ENCODE results near the gene ALOX5.

ALOX5 gene

DNA sequence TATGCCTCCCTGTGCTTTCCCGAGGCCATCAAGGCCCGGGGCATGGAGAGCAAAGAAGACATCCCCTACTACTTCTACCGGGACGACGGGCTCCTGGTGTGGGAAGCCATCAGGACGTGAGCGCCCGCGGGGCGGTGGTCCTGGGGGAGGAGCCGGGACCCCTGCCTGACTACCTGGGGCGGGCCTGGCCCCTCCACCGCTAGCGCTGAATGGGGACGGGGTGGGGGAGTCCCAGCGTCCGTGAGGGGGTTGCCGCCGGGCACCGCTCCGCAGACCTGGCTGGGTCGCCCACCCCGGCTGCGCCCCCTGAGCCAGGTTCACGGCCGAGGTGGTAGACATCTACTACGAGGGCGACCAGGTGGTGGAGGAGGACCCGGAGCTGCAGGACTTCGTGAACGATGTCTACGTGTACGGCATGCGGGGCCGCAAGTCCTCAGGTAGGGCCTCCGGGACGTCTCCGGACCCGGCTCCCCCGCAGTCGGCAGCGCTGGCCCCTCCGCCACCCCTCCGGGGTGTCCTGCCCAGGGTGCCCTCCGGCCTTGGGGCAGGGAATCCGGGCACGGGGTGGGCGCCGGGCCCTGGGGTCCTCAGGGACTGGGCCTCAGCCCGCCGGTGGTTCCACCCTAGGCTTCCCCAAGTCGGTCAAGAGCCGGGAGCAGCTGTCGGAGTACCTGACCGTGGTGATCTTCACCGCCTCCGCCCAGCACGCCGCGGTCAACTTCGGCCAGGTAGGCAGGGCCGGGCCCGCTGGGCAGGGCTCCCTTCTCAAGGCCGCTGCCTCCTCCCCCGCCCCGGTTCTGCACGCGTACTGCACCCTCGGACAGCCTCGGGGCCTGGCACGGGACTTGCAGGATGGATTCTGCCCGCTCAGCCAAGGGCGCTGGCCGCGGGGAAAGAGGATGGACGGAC is 69.3 kb downstream of the ALOX5 start:
- no peak for DNase-seq (ENCODE audit: low read depth)

DNA sequence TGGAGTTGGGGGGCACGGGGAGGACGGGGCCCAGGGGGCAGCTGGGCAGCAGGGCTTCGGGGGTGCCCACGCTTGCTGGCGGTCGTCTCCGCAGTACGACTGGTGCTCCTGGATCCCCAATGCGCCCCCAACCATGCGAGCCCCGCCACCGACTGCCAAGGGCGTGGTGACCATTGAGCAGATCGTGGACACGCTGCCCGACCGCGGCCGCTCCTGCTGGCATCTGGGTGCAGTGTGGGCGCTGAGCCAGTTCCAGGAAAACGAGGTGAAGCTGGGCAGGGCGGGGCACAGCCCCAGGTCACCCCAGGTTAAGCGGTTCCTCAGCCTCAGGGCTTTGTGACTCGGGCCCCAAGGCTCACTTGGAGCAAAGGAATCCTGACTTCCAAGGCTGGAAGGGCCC is 70.0 kb downstream of the ALOX5 start:
- DNase-seq (ENCODE audit: low read depth), result no peak

DNA sequence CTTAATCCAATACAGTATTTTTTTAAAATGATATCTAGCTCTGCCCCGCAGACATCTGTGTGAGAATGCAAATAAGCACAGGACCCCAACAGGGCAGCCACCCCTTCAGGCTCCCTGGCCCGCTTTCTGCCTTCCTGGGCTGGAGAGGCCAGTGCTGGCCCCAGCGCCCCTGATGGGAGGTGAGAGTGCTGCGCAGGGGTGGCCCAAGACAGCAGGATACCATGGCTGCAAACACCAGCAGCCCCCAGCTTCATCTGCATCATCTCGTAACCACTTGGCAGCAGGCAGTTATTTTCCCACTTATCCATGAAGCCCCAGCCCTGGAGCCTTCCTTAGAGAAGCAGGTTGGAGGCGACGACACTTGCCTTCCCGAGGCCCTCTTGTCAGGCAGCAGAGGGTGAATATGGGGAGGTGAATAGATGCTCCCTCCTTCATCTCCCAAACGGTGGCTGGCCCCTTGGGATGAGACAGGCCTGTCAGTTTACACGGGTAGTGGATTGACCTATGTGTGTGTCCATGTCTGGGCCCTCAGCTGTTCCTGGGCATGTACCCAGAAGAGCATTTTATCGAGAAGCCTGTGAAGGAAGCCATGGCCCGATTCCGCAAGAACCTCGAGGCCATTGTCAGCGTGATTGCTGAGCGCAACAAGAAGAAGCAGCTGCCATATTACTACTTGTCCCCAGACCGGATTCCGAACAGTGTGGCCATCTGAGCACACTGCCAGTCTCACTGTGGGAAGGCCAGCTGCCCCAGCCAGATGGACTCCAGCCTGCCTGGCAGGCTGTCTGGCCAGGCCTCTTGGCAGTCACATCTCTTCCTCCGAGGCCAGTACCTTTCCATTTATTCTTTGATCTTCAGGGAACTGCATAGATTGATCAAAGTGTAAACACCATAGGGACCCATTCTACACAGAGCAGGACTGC is 71.2 kb downstream of the ALOX5 start:
- no peak for DNase-seq (ENCODE audit: low read depth)

DNA sequence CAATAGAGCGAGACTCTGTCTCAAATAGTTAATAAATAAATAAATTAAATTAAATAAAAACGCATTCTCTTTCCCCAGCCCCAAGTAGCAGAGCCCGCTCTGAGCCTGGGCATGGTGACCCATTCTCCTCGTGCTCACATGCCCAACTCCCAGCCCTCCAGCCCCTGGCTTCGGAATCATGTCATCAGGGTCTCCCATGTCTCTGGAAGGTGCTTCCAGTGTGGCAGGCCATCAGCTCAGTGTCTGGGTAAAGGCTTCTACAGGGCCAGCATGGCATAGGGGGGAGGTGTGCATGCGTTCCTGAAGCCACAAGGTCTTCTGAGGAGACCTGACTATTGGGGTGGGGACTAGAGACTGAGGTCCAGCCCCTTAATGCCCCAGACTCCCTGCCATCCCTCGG is 72.8 kb downstream of the ALOX5 start:
- no peak for DNase-seq (ENCODE audit: low read depth)

DNA sequence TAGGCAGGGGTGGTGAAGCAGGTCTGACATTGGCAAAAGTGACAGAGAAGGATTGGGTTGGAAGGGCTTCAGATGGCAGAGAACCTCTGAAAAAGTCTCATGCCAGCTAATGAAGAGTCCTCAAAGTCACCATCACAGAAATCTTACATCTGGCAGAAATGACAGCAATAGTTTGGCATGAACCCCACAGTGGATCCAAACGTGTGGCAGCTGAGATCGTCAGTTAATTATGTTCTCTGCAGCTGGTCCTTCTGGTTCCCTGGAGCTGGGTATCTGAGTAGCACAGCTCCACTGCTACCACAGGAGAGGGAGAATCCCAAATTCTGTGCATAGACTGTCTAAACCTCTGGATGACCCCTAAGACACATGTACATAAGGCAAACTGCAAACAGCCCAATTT is 73.4 kb downstream of the ALOX5 start:
- DNase-seq (ENCODE audit: low read depth), result no peak

DNA sequence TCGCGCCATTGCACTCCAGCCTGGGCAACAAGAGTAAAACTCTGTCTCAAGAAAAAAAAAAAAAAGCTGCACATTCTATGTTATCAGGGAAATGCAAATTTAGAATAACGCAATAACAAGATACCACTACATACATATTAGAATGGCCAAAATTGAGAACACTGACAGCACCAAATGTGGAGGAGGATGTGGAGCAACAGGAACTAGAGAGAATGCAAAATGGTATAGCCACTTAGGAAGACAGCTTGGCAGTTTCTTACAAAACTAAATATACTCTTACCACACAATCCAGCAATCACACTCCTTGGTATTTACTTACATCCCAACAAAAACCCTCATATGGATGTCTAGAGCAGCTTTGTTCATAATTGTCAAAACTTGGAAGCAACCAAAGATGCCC is 76.8 kb downstream of the ALOX5 start:
- no peak for DNase-seq (ENCODE audit: low read depth)

DNA sequence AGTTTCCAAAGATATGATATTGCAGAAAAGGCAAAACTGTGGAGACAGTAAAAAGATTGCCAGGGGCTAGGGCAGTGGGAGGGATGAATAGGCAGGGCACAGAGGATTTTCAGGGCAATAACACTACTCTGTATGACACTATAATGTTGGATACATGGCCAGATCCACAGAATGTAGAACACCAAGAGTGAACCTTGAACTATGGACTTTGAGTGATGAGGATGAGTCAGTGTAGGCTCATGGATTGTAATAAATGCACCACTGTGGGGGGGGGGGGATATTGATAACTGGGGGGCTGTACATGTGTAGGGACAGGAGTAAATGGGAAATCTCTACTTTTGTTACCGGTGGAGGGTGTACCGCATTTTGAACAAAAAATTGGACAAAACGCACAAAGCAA is 77.4 kb downstream of the ALOX5 start:
- no peak for DNase-seq (ENCODE audit: low read depth)

DNA sequence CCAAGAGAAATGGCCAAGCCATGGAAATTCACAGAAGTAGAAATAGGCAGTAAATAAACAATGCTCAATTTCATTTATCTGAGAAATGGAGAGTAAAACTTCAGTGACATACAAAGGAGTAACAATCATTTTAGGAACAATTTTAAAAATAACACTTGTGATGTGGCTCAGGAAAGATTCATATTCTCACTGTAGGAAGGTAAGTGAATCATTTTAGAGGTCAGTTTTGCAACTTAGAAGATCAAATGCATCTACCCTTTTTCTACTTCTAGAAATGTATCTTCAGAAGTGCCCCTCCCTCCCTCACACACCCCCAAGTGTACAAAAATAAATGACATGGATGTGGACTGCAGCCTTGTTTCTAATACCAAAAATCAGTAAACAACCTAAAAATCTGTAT is 78.3 kb downstream of the ALOX5 start:
- DNase-seq (ENCODE audit: low read depth), result no peak

DNA sequence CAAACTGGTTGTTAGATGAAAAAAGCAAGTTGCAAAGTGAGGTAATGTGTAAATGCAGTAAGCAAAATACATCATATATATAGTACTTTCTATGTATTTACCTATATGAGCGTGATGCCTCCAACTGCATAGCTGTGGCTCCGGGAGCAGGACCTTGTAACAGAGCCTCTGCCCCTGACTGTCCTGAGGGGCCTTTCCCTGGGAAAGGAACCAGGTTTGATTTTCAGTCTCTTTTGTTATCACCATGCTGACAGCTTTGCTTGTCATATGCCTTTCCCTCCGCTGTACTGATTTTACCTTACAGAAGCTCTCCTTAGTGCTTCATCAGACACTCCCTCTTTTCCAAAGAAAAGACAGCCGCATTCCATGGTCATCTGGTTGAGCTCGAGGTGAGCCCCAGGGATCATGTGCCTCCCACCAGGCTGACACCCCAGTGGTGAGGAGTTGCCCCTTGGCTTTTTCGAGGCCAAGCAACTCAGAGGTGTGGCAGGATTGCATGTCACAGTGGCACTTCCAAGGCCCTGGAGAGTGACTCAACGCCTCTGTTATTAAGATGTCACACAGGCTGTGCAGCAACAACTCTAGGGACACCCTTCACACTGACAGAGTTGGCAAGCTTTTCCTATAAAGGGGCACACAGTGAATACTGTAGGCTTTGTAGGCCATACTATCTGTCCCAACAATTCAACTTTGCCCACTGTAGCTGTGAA is 78.9 kb downstream of the ALOX5 start:
- no peak for DNase-seq (ENCODE audit: low read depth)

DNA sequence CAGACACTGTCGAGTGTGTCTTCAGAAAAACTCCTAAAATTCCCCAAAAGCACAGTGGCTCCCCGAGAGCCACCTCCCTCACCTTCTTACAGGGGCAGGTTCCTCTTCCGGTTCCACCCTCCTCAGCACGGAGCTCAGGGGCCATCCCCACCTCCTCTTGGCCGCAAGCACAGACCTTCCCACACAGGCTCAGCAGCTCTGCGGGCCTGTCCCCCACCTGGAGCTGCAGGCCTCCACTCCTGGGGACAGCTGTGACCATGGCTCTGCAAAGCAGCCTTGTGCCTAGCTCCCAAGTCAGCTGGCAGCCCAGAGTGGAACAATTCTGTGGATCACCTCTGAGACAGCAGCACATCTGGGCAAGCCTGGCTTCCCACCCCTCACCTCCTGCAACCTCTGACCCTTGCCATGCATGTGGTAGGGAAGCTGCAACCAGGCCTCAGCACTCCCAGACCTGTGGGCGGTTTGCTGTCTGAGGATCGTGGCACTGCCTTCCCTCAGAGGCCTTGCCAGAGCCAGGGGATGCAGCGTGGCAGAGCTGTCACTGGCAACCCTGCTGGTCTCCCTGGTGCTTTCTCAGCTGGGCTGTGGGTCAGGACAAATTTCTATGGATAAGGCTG is 79.7 kb downstream of the ALOX5 start:
- DNase-seq (ENCODE audit: low read depth), result no peak

DNA sequence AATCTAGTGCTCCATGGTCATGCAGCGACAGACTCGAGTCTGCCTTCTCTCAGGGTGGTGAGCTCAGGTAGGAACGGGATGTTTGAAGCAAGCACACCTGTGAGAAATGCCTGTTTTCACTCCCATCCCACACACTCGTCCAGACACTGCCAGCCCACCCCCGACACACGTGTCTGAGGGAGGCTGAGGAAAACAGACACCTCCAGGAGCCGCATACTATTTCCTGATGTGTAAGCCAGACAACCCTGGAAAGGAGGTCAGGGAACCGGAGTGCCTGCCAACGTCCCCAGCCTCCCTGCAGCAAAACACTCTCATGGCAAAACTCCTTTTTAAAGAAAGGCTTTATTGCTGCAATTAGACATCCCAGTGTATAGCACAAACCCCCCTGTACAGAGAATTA is 80.2 kb downstream of the ALOX5 start:
- no peak for DNase-seq (ENCODE audit: low read depth)

DNA sequence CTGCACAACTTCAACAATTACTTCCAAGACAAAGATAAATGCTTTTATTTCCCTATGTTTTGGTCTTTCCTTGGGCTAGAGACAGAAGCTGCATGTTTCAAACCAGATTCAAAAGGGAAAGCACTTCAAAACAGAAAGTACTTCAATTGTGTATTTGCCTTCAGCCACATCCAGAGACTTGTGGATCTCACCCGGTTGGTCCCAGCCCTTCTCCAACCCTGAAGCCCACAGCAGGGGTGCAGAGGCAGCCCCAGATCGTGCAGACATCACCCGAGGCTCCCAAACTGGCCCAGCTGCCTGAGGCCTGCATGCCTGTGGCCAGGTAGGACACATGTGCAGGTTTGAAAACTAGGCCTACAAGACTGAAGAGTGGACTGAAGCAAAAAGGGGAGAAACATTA is 80.8 kb downstream of the ALOX5 start:
- no peak for DNase-seq (ENCODE audit: low read depth)

DNA sequence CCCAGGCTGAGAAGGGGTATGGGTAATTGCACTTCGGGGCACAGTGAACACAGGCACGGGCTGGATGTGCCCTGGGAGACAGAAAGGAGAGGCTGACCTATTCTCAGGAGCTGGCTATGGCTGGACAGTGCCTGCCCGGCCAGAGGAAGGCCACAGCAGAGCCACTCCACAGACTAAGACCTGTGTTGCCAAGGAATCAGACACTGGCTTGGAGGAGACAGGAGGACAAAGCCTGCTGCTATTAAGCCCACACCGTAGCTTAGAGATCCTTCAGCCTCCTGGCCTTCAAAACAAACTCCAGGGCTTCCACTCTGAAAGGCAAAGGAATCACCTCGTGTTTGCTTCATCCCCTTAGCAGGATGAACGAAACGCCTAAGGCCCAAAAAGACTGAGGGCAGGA is 82.2 kb downstream of the ALOX5 start:
- DNase-seq (ENCODE audit: low read depth), result no peak

DNA sequence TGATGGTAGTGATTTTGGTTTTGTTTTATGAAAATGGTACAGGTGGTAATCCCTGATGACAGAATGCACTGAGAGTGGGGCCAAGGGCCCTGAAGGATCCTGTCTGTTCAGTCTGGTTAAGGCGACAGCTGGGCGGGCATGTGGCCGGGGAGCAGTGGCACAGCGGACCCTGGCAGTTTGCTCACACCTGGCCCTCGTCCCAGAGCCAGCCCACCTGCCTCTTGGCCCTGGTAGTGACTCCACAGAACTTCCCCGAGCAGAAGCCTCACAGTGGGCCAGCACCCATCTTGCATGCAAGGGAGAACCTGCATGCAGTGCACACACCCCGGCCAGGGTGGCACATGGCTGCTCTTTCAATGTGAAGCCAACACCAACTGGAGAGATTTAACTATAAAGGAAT is 82.8 kb downstream of the ALOX5 start:
- no peak for DNase-seq (ENCODE audit: low read depth)

DNA sequence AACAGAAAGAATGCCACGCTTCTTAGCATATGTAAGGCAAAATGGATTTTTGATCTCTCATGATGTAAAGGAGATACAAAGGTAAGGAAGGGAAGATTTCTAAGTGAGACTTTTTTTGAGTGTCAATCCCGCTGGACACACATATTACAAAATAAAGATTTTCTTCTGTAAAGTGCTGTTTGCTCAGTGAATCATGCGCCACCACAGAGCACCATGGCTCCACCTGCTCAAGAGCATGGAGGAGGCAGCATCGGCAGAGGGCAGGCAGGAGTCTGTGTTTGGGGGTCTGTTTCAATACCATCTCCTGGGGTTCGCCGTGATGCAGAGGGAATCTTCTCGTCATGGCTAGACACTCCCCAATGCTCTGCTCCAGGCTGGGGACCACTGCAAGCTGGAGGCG is 83.5 kb downstream of the ALOX5 start:
- DNase-seq (ENCODE audit: low read depth), result no peak

DNA sequence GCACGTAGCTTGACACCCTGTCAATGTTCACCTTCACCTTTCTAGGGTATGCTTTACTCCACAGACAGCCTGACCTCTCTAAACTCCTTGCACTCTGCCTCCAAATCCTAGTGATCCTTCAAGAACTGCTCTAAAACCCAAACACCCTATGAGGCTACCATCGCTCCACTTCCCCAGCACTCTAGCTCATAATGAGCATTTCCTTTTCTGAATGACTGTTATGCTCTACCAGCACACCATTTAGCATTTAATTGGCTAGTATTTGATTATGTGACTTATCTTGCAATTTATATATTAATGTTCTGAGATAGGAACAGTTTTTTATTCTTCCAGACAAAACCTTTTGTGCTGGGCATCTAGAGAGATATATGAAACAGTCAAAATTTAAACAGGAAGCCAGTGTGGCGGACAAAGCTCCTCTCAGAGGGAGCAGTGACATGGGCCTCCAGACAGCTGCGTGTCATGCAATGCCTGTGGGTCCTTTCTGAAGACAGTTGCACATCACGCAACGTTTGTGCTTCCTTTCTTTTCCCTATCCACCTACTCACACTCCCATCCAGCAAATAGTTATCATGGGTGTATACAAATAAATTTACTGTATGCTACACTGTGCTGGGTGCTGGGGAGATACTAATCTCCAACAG is 86.3 kb downstream of the ALOX5 start:
- DNase-seq (ENCODE audit: low read depth), result no peak

DNA sequence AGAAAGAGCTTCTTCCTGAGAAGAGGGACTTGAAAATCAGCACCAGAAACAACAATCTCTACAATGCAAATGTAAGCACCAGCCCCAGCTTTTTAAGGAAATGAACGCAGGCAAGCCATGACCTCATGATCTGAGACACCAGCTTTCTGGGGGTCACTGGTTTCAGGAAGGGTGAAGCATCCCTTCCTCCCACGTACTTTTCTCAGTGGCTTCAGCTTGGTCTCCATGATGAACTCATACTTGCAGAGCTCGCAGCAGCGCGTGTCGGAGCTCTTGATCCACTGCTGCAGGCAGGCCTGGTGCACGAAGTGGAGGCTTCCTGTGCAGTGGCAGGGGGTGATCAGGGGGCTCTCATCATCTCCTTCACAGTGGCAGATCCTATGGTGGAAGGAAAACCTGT is 87.0 kb downstream of the ALOX5 start:
- DNase-seq (ENCODE audit: low read depth), result no peak

DNA sequence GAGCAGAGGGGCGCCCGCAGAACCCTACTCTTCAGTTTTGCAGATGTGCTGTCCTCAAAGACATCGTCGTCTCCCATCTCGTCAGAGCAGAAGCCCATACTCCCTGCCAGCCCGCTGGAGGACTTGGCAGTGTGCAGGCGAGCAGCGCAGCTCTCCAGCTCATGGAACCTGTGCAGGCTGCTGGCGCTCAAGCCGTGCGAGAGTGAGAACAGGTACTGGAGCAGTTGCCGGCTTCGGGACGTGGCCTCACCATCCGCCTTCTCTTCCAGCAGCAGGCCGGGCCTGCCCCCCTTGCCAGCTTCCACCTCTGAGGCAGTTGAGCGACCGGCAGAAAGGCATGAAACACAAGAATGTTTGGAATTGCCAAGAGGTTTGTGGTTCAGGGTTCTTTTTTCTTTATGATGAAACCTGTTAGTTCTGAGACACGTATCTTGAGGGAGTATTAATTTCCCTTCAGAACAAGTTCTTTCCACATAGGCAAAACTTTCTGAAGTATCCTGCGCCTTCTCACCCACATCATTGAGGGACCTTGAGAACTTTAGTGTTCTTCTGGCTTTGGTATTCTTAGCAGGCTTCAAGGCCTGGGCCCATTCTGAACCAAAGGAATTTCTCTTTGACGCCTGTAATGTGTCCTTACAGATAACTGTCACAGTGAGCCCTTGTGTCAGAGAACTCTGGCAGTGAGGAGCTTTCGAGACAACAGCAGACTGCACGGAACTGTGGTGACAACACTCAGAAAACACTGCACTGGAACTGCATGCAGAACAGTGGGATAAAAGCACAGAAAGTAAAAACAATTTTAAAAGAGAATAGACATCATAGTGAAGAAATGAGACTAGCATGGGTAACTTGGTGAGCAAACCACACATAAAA is 89.5 kb downstream of the ALOX5 start:
- no peak for DNase-seq (ENCODE audit: low read depth)

DNA sequence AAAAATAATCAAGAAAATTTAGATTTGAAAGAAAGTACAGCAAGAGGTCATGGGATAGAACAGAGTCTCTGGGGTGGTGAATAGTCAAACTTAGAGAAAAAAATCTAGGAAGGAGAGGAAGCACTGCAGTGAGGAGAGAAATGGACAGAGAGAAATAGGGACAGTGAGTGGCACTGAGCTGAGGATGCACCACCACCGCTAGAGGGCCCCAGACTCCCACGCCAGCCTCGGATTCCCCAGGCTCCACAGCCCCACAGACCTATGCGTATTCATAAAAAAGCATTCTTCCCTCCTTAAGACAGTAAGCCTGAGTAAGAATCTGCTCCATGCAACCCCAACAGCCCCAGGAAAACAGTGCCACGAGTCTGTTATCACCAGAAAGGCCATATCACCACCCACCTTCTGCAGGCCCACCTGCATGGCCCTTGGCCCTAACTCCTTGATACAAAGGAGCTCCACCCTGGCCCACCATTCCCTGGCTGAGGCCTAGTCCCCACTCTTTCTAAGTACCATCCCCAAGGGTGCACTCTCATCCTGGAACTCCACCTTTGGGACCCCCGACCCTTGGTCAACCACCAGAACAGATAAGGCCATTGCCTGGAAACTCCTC is 91.0 kb downstream of the ALOX5 start:
- DNase-seq (ENCODE audit: low read depth), result peak; percentile 64

DNA sequence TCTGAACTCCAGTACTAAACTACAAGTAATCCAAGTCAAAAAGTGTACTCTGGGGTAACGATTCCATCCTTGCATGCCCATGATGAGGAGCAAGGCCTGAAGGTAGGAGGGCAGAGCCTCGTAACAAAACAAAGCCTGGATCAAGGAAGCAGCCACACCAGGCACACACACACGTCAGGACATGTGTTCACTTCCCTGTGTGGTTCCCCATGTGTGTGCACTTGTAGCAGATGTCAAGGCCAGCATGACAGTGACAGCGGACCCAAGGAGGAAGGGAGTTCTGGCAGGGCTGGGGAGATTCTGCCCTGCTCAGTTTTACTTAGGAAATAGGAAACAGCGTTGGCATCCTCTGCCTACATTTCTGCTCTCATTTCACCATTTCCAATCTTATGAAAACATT is 92.8 kb downstream of the ALOX5 start:
- no peak for DNase-seq (ENCODE audit: low read depth)

Measured in stimulated activated CD8-positive, alpha-beta memory T cell treated with anti-CD3 and anti-CD28 coated beads, Interleukin-4, amount 100 ng/mL, for 24 hours (primary cell).